Gastrocnemius medialis (tissue), 4 donors: ENCODE data around the gene TMEM128. TPM values are rescaled to one million over a fixed set of nuclear protein-coding genes. Genes with fewer than 3 reads are reported as not detected.
"Not testable (repeated sequence)": the region's sequence is repeated elsewhere in the genome, so short reads cannot be mapped to it uniquely, and the experiment has no call there.

Experiments
- ATAC-seq, 2 donors: fragments of 150-250 bp; one replicate each; pipeline ENCODE4 v1.9.1; 2016
- DNase-seq, 2 donors: peaks; one replicate each; pipeline ENCODE4 v3.0.0-alpha.2; 2019
- H3K27ac ChIP-seq, 4 donors: fragments of 200-600 bp; sonication (generic); 1 replicate in 1 of 4; 2 replicates in 3 of 4; pipeline ENCODE4 v1.5.1; 2016 to 2018; ENCODE audit warnings: mild to moderate bottlenecking in 2 of 4, moderate library complexity in 1 of 4
- H3K27me3 ChIP-seq, 3 donors: fragments of 200-600 bp; sonication (generic) in 2 of 3; 1 replicate in 1 of 3; 2 replicates in 2 of 3; pipeline versions ENCODE4 v1.5.1 to v1.6.0; 2016 to 2019; ENCODE audit warnings: mild to moderate bottlenecking in 1 of 3, moderate library complexity in 1 of 3
- H3K36me3 ChIP-seq, 2 donors: fragments of 200-600 bp; sonication (generic) in 1 of 2; one replicate each; pipeline ENCODE4 v1.5.1; 2017 to 2018
- H3K4me1 ChIP-seq, 2 donors: fragments of 200-600 bp; sonication (generic) in 1 of 2; one replicate each; pipeline ENCODE4 v1.5.1; 2016 to 2017; ENCODE audit warnings: mild to moderate bottlenecking in 2 of 2
- H3K4me3 ChIP-seq, 4 donors: fragments of 200-600 bp; sonication (generic) in 3 of 4; 1 replicate in 1 of 4; 2 replicates in 3 of 4; pipeline ENCODE4 v1.5.1; 2016 to 2019; ENCODE audit warnings: mild to moderate bottlenecking in 2 of 4
- H3K9me3 ChIP-seq, 3 donors: fragments of 200-600 bp; sonication (generic) in 2 of 3; 1 replicate in 1 of 3; 2 replicates in 2 of 3; pipeline ENCODE4 v1.5.1; 2016 to 2019
- POLR2A ChIP-seq, 2 donors: fragments of 450-650 bp; IDR thresholded peaks; one replicate each; pipeline ENCODE4 v1.6.1; 2017; ENCODE audit warnings: antibody characterized with exemption in 2 of 2, mild to moderate bottlenecking in 2 of 2, moderate library complexity in 2 of 2
- in situ Hi-C, 4 donors: fragments of 200-750 bp; cut with MboI; loops; one replicate each; pipeline versions ENCODE4 v1.15.0 to v1.8.0; 2017; ENCODE audit warnings: low sequenced_read_pairs in 4 of 4
- intact Hi-C: fragments of 100-400 bp; cut with DNase I; formaldehyde crosslinking; loops from one replicate; pipeline ENCODE4 v1.15.1; 2023; ENCODE audit warnings: low total_unique reads
- total RNA-seq, 4 donors: library from RNA; depleted of rRNA; stranded (reverse); fragments of >200 nt; gene quantifications; one replicate each; pipeline versions ENCODE4 v1.1.0 to v1.2.3, GENCODE V29; 2016
- TF ChIP-seq, protein P1 (sequence below), 5 experiments: fragments of 450-650 bp in 3 of 5; fragments of 200-600 bp in 2 of 5; sonication (generic) in 2 of 5; IDR thresholded peaks in 4 of 5; conservative IDR thresholded peaks in 1 of 5; 1 replicate in 4 of 5; 2 replicates in 1 of 5; pipeline ENCODE4 v1.5.1; 2016 to 2019; ENCODE audit warnings: antibody characterized with exemption in 5 of 5, mild to moderate bottlenecking in 3 of 5, moderate library complexity in 3 of 5

Gene TMEM128
- total RNA-seq, 4 donors from 2014 or later: 3.7 to 8.6 (median 4.6) TPM

DNA sequence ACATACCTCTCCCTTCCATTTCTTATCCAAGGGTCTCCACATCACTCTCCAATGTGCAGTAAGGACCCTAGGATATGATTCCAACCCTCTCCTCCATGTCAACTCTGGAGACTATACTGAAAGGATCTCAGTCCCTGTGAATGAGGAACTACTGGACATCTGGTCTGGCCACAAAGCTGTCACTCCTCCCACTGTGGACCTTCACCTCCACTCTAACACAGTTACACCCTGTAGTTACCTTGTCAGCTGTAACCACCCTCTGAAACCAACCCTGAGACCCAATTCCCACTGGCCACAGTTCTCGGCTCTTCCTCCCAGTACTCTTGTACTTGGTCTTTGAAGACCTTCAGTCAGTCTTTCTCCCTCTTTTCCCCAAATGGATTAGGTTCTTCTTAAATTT lies 2.9 kb downstream of the TMEM128 start:
- DNase-seq: no peak
- intact Hi-C loops (no loop called here), in situ Hi-C loops (no loop called here)
- TF ChIP-seq, protein P1, sequence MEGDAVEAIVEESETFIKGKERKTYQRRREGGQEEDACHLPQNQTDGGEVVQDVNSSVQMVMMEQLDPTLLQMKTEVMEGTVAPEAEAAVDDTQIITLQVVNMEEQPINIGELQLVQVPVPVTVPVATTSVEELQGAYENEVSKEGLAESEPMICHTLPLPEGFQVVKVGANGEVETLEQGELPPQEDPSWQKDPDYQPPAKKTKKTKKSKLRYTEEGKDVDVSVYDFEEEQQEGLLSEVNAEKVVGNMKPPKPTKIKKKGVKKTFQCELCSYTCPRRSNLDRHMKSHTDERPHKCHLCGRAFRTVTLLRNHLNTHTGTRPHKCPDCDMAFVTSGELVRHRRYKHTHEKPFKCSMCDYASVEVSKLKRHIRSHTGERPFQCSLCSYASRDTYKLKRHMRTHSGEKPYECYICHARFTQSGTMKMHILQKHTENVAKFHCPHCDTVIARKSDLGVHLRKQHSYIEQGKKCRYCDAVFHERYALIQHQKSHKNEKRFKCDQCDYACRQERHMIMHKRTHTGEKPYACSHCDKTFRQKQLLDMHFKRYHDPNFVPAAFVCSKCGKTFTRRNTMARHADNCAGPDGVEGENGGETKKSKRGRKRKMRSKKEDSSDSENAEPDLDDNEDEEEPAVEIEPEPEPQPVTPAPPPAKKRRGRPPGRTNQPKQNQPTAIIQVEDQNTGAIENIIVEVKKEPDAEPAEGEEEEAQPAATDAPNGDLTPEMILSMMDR (IDR thresholded peaks at IDR 0.05 in 4 of 5, conservative IDR thresholded peaks at IDR 0.05 in 1 of 5): no peak
- no peak for TF ChIP-seq POLR2A (IDR thresholded peaks at IDR 0.05)
- peaks cover 21 to 26% of the 10 kb centered on the region in 2 donors for H3K4me1 ChIP-seq
- ATAC-seq: no peak
- H3K9me3 ChIP-seq: no peaks in the 10 kb centered on the region
- H3K27ac ChIP-seq: no peak overlapping the region
- H3K36me3 ChIP-seq: peaks cover 3 to 41% of the 10 kb centered on the region in 2 donors
- H3K4me3 ChIP-seq: no peak overlapping the region
- no peaks in the 10 kb centered on the region for H3K27me3 ChIP-seq

DNA sequence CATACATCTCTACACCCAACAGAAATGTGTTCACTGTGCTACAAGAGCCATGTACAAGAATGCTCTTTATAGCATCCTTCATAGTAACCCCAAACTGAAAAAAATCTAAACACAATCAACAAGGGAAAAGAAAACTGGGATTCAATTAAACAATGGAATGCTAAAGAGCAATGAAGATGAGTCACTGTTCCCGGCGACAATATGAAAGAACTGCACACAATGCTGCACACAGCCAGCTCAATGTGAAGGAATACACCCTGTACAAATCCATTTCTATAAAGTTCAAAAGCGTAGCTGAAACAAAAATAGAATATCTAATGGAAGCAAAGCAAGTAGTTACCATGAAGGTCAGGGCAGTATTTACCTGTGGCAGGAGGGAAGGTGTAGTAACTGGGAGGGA lies 8.5 kb downstream of the TMEM128 start:
- intact Hi-C loops, H3K9me3 ChIP-seq, DNase-seq, ATAC-seq, in situ Hi-C loops, H3K4me3 ChIP-seq, H3K27ac ChIP-seq, H3K4me1 ChIP-seq, H3K27me3 ChIP-seq: not testable (repeated sequence)
- peaks cover 3 to 51% of the 10 kb centered on the region in 2 donors for H3K36me3 ChIP-seq

DNA sequence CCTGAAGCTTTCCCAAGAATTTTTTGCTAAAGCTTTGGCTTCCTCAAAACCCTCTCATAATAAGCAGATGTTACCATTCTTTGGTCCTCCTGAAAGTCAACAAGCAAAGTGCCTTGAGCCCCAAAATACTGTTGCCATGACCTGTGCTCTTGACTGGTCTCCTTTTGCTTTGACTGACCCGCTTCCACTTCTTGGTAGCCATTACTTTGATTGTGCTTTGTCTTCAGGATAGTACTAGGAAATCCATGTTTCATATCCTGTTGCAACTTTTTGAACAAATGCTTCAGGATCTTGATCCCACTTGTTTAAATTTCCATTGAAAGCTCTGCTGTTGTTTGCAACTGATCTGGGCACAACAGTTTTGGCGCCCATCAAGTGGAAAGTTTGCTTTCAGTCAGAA lies 14.4 kb downstream of the TMEM128 start:
- intact Hi-C loops: no loop called here
- TF ChIP-seq, protein P1 (IDR thresholded peaks at IDR 0.05 in 4 of 5, conservative IDR thresholded peaks at IDR 0.05 in 1 of 5): no peak
- no peak for TF ChIP-seq POLR2A (IDR thresholded peaks at IDR 0.05)
- H3K27me3 ChIP-seq: peaks cover 0 to 3% (median 0%) of the 10 kb centered on the region in 3 donors

DNA sequence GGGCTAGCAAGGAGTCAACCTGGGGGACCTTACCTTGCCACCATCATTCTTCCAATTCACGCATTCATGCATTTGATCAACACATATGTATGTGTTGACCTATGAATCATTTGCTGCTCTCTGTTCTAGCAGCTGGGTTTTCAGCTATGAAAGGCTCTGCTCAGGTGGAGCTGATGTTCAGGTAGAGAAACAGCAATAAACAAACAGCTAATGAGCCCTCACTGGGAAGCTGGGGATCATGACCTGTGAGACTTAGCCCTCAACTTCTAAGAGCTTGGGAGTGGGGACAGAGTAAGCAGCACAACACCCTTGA lies 19.7 kb downstream of the TMEM128 start:
- Histone ChIP-seq H3K27me3 (peaks cover 31 to 40% (median 35%) of the 10 kb centered on the region in 3 donors), H3K27ac (no peak overlapping the region), H3K4me1 (no peaks in the 10 kb centered on the region), H3K4me3 (no peak overlapping the region), H3K9me3 (peaks cover 0 to 1% (median 0%) of the 10 kb centered on the region in 3 donors), H3K36me3 (no peaks in the 10 kb centered on the region)
- ATAC-seq: no peak
- no peak for TF ChIP-seq POLR2A (IDR thresholded peaks at IDR 0.05)
- TF ChIP-seq, protein P1 (IDR thresholded peaks at IDR 0.05 in 4 of 5, conservative IDR thresholded peaks at IDR 0.05 in 1 of 5): no peak
- intact Hi-C loops (no loop called here), in situ Hi-C loops (no loop called here)
- no peak for DNase-seq

More for the DNA sequence above, 14.4 kb downstream of the TMEM128 start:
- H3K4me1 ChIP-seq: no peaks in the 10 kb centered on the region
- in situ Hi-C loops: no loop called here
- ATAC-seq (no peak), DNase-seq (no peak)
- H3K4me3 ChIP-seq: no peak overlapping the region
- peaks cover 0 to 10% of the 10 kb centered on the region in 2 donors for H3K36me3 ChIP-seq
- peaks cover 0 to 5% (median 0%) of the 10 kb centered on the region in 3 donors for H3K9me3 ChIP-seq
- no peak overlapping the region for H3K27ac ChIP-seq

DNA sequence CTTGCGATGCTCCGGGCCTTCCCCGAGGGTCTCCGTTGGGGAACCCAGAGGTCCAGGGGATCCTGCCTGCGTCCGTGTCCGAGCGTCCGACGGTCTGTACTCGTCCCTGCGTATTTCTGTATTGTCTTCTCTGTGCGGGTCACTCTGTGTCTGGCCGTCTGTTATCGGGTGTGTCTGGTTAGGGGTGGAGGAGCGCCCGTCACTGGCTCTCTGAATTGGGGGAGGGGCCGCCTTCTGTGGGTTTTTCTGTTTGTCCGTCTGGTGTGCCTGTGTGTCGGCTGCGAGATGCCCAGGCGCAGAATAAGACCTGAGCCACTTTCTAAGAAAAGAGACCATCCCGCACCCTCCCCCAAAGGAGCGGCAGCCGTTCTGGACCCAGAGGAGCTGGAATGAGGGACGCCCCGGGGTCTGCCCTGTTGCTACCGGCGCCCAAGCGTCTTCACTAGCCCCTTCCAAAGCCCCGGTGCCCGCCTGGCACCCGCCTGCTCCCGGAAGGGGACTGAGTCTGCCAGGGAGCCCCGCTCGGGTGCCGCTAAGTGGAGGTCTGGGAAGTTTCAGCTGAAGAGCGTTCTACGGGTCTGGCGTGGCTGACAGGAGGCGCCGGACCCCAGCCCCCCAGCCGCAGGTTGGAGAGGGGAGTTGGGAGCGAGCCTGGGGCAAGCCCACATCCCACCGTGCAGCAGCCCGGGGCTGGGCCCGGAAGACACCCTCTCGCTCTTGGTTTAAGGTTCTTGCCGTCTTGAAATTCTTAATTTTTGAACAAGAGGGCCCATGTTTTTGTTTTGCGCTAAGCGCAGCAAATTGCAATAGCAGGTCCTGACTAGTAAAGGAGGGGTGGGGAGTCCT lies 20.3 kb downstream of the TMEM128 start:
- no peak overlapping the region for H3K4me3 ChIP-seq
- in situ Hi-C loops: no loop called here
- TF ChIP-seq, protein P1 (IDR thresholded peaks at IDR 0.05 in 4 of 5, conservative IDR thresholded peaks at IDR 0.05 in 1 of 5): no peak
- no peak for TF ChIP-seq POLR2A (IDR thresholded peaks at IDR 0.05)
- no peak for DNase-seq
- H3K4me1 ChIP-seq: no peaks in the 10 kb centered on the region
- H3K27ac ChIP-seq: no peak overlapping the region
- intact Hi-C loops: no loop called here
- ATAC-seq: no peak
- no peaks in the 10 kb centered on the region for H3K36me3 ChIP-seq
- H3K9me3 ChIP-seq: no peaks in the 10 kb centered on the region
- peaks cover 31 to 40% (median 35%) of the 10 kb centered on the region in 3 donors for H3K27me3 ChIP-seq
